ENCODE measurements around the gene CAPS2. TPM values are rescaled to one million over a fixed set of nuclear protein-coding genes. Genes with fewer than 3 reads are reported as not detected.

CAPS2 gene
- total RNA-seq (2022; extraction: Qiagen RNA extraction; ENCODE audit: low read depth), result 1.3 to 3.0 TPM (median 1.6 TPM) in 5 replicates

GRCh38 chr12:75329918-75330826, at the start of gene CAPS2:
TSS of gene CAPS2 (minus strand) at chr12:75330324. CDS start at chr12:75326498, 3,826 bp downstream.

GRCh38 chr12:75334384-75335030, 4.4 kb upstream of the CAPS2 start, which contains the start of gene GLIPR1L1:
TSS of gene GLIPR1L1 (plus strand) at chr12:75334670. CDS start at chr12:75334729, 59 bp downstream.

Other genes starting within 250 kb of the CAPS2 start
- gene KCNC2, start 120.5 kb downstream of the CAPS2 start, total RNA-seq (2022; extraction: Qiagen RNA extraction; ENCODE audit: low read depth), result not detected in 5 replicates
- gene GLIPR1L1, start 4.3 kb upstream of the CAPS2 start, total RNA-seq (2022; extraction: Qiagen RNA extraction; ENCODE audit: low read depth), result not detected in 5 replicates
- 0.14 to 0.41 TPM (median 0.18 TPM) in 4 of 5 replicates, not detected in the other for gene GLIPR1L2, start 60.8 kb upstream of the CAPS2 start, total RNA-seq (2022; extraction: Qiagen RNA extraction; ENCODE audit: low read depth)
- 24.7 to 34.6 TPM (median 29.9 TPM) in 5 replicates for gene GLIPR1, start 150.4 kb upstream of the CAPS2 start, total RNA-seq (2022; extraction: Qiagen RNA extraction; ENCODE audit: low read depth)
- 59.5 to 98.4 TPM (median 63.3 TPM) in 5 replicates for gene KRR1, start 181.3 kb upstream of the CAPS2 start, total RNA-seq (2022; extraction: Qiagen RNA extraction; ENCODE audit: low read depth)

Data from A549 treated with RU486 at 1 μM for 4 hours (cell line).